OCI-LY3 (cell line): ENCODE results near the gene TDRD7.
"Not testable (repeated sequence)": the region's sequence is repeated elsewhere in the genome, so short reads cannot be mapped to it uniquely, and the experiment has no call there.

Experiments
- H2AFZ ChIP-seq: fragments of 200-600, 300-600 bp; shearing (Covaris generic); 2 replicates; pipeline ENCODE4 v1.6.0; 2014; ENCODE audit warnings: antibody characterized with exemption, low read depth, low read length
- H3K27ac ChIP-seq: fragments of 200-600, 300-600 bp; sonication (generic); 2 replicates; pipeline ENCODE4 v1.5.1; 2014; ENCODE audit warnings: mild to moderate bottlenecking, low read length, moderate library complexity, mixed read lengths
- H3K27me3 ChIP-seq: fragments of 200-600, 300-600 bp; sonication (generic); 2 replicates; pipeline ENCODE4 v1.6.1; 2014; ENCODE audit warnings: low read depth, low read length, mixed read lengths
- H3K36me3 ChIP-seq: fragments of 200-600, 300-600 bp; sonication (generic); replicated peaks from 2 replicates; pipeline ENCODE3; 2014; ENCODE audit warnings: low read depth, low read length, mixed read lengths
- H3K4me1 ChIP-seq: fragments of 300-600, 200-600 bp; sonication (generic); 2 replicates; pipeline ENCODE4 v1.6.1; 2014; ENCODE audit warnings: low read length, mixed read lengths
- H3K4me2 ChIP-seq: fragments of 200-600, 300-600 bp; sonication (generic); 2 replicates; pipeline ENCODE4 v1.6.1; 2014; ENCODE audit warnings: low read length, mixed read lengths
- H3K4me3 ChIP-seq: fragments of 300-600, 200-600 bp; sonication (generic); 2 replicates; pipeline ENCODE4 v1.5.1; 2014; ENCODE audit warnings: antibody characterized with exemption, mild to moderate bottlenecking, low read length, moderate library complexity
- H3K79me2 ChIP-seq: fragments of 300-600, 200-600 bp; shearing (Covaris generic); 2 replicates; pipeline ENCODE4 v1.6.1; 2014; ENCODE audit warnings: mild to moderate bottlenecking, low read length, mixed read lengths
- H3K9ac ChIP-seq: fragments of 300-600, 200-600 bp; shearing (Covaris generic); 2 replicates; pipeline ENCODE4 v1.6.0; 2014; ENCODE audit warnings: mild to moderate bottlenecking, low read length, moderate library complexity
- H3K9me3 ChIP-seq: fragments of 200-600, 300-600 bp; shearing (Covaris generic); 2 replicates; pipeline ENCODE4 v1.6.1; 2014; ENCODE audit warnings: low read length, mixed read lengths; ENCODE audit not compliant: insufficient read depth
- H4K20me1 ChIP-seq: fragments of 200-600, 300-600 bp; sonication (generic); 2 replicates; pipeline ENCODE4 v1.6.1; 2016; ENCODE audit warnings: low read length, mixed read lengths; ENCODE audit not compliant: insufficient read depth
- EZH2phosphoT487 ChIP-seq: fragments of 200-600 bp; shearing (Covaris generic); IDR thresholded peaks from 2 replicates; pipeline ENCODE4 v1.6.1; 2018; ENCODE audit warnings: antibody characterized with exemption, mixed run types, low read depth
- TF ChIP-seq, protein P1 (sequence below): fragments of 200-600, 300-600 bp; sonication (generic); IDR thresholded peaks from 2 replicates; pipeline ENCODE4 v1.5.1; 2014; ENCODE audit warnings: antibody characterized with exemption, low read length, low read depth

The TDRD7 gene

DNA sequence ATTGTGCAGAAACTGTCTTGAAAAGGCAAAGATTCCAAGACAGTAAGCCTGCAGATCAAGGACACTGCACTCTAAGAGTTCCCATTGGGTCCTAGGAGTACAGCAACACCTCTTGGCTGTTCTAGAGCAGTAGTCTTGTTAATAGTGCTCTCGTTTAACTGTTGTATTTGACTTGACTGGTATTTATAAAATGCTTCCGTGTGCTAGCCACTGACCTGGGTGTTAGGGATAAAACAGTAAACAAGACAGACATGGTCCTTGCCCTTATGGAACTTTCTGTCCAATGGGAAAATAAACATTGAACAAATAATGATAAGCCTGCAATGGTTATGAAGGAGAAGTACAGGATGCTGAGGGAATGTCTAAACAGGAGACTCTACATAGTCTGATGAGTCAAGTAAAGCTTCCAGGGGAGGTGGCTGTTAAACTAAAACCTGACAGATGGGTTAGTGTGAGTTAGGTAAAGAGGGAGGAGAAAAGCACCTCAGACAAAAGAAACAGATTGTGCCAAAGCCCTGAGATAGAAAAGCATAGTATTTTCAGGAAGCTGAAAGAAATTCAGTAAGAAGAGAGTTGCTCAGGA lies 33.3 kb downstream of the TDRD7 start:
- H4K20me1 ChIP-seq, result no peaks in the 10 kb centered on the region
- H3K4me2 ChIP-seq, result no peak overlapping the region
- H2AFZ ChIP-seq, result no peak overlapping the region
- H3K4me1 ChIP-seq, result peaks cover 11% of the 10 kb centered on the region
- no peaks in the 10 kb centered on the region for H3K27me3 ChIP-seq
- H3K36me3 ChIP-seq, result no peaks in the 10 kb centered on the region
- H3K9me3 ChIP-seq, result no peaks in the 10 kb centered on the region
- no peak overlapping the region for H3K9ac ChIP-seq
- no peaks in the 10 kb centered on the region for H3K79me2 ChIP-seq
- H3K4me3 ChIP-seq, result no peak overlapping the region
- no peak for TF ChIP-seq EZH2phosphoT487
- TF ChIP-seq, protein P1, sequence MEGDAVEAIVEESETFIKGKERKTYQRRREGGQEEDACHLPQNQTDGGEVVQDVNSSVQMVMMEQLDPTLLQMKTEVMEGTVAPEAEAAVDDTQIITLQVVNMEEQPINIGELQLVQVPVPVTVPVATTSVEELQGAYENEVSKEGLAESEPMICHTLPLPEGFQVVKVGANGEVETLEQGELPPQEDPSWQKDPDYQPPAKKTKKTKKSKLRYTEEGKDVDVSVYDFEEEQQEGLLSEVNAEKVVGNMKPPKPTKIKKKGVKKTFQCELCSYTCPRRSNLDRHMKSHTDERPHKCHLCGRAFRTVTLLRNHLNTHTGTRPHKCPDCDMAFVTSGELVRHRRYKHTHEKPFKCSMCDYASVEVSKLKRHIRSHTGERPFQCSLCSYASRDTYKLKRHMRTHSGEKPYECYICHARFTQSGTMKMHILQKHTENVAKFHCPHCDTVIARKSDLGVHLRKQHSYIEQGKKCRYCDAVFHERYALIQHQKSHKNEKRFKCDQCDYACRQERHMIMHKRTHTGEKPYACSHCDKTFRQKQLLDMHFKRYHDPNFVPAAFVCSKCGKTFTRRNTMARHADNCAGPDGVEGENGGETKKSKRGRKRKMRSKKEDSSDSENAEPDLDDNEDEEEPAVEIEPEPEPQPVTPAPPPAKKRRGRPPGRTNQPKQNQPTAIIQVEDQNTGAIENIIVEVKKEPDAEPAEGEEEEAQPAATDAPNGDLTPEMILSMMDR, result no peak
- H3K27ac ChIP-seq, result no peak overlapping the region

DNA sequence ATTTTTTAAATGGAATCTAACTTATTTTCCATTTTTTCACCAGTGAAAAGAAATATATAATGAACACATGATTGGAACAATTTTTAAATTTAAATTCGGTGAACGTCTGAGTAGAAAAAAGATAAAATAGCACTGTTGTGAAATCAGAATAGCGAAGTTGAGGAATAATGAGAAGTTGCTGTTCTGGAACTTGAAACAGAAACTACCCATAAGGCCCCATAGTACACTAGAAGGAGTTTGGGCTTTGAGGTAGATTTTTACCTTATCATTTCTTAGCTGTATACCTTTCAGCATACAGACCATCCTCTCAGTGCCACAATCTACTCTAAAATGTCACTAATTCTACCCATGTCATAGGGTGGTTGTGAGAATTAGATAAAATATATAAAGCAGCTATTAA lies 35.1 kb downstream of the TDRD7 start:
- Histone ChIP-seq H3K9me3 (no peaks in the 10 kb centered on the region), H3K27me3 (no peaks in the 10 kb centered on the region), H2AFZ (no peak overlapping the region), H3K79me2 (no peaks in the 10 kb centered on the region), H3K36me3 (no peaks in the 10 kb centered on the region), H3K9ac (no peak overlapping the region), H3K4me1 (peaks cover 11% of the 10 kb centered on the region), H4K20me1 (no peaks in the 10 kb centered on the region), H3K27ac (no peak overlapping the region), H3K4me3 (no peak overlapping the region), H3K4me2 (peak overlapping the region; percentile 28)
- TF ChIP-seq, protein P1, result no peak
- no peak for TF ChIP-seq EZH2phosphoT487

DNA sequence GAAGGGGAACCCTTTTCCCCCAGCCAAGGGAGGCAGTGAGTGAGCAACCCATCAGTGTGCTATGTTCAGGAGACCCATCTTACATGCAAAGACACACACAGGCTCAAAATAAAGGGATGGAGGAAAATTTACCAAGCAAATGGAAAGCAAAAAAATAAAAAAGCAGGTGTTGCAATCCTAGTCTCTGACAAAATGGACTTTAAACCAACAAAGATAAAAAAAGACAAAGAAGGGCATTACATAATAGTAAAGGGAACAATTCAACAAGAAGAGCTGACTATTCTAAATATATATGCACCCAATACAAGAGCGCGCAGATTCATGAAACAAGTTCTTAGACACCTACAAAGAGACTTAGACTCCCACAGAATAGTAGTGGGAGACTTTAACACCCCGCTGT lies 41.7 kb downstream of the TDRD7 start:
- not testable (repeated sequence) for H3K79me2 ChIP-seq, H3K4me2 ChIP-seq, H3K9me3 ChIP-seq, H3K27me3 ChIP-seq, H3K27ac ChIP-seq, H4K20me1 ChIP-seq, H3K4me3 ChIP-seq, H3K4me1 ChIP-seq, H3K9ac ChIP-seq, H3K36me3 ChIP-seq, H2AFZ ChIP-seq

DNA sequence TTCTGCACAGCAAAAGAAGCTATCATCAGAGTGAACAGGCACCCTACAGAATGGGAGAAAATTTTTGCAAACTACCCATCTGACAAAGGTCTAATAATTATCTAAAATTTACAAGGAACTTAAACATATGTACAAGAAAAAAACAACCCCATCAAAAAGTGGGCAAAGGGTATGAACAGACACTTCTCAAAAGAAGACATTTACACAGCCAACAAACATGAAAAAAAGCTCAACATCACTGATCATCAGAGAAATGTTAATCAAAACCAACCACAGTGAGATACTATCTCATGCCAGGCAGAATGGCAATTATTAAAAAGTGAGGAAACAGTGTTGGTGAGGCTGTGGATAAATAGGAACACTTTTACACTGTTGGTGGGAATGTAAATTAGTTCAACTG lies 44.9 kb downstream of the TDRD7 start:
- H4K20me1 ChIP-seq, H2AFZ ChIP-seq, H3K27me3 ChIP-seq, H3K4me1 ChIP-seq, H3K4me2 ChIP-seq, H3K27ac ChIP-seq, H3K79me2 ChIP-seq, H3K9me3 ChIP-seq, H3K4me3 ChIP-seq, H3K9ac ChIP-seq, H3K36me3 ChIP-seq: not testable (repeated sequence)

DNA sequence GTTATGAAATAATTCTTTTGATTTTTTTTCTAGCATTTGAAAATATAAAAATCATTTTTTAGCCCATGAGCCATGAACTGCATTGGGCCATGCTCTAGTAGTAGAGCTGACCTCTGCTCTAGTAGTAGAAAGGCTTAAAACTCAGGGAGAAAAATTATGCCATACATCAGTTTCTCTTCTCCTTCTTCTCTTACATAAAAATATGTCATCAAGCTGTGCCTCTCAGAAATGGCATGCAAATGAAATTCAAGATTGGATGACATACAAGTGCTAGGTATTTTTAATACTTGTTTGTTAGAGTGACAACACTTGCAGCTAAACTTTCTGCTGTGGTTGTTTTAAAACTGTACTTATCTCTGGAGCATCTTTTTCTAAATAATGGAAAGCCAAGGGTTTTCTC lies 47.4 kb downstream of the TDRD7 start:
- Histone ChIP-seq H3K9ac (no peak overlapping the region), H3K27me3 (no peaks in the 10 kb centered on the region), H3K9me3 (no peaks in the 10 kb centered on the region), H3K79me2 (no peaks in the 10 kb centered on the region), H2AFZ (no peak overlapping the region), H3K4me3 (no peak overlapping the region), H3K36me3 (peaks cover 8% of the 10 kb centered on the region), H4K20me1 (no peaks in the 10 kb centered on the region), H3K4me2 (no peak overlapping the region), H3K27ac (no peak overlapping the region), H3K4me1 (no peaks in the 10 kb centered on the region)
- TF ChIP-seq, protein P1, result no peak
- TF ChIP-seq EZH2phosphoT487, result no peak
